Measurements from ENCODE around the gene SOHLH1.

SOHLH1 gene

GRCh38 chr9:135662758-135663450 lies 36.4 kb downstream of the SOHLH1 start, which contains the start of gene LCN9:
LCN9 (plus strand) TSS chr9:135663309; CDS start chr9:135663322, 13 bp downstream.
- no peak for DNase-seq (ENCODE audit: extremely low spot score)
- ChIA-PET CTCF (no interaction called here), POLR2A (no interaction called here)
- no peak for TF ChIP-seq HDGF (IDR thresholded peaks at IDR 0.05; ENCODE audit: borderline replicate concordance)
- TF ChIP-seq, protein P1, sequence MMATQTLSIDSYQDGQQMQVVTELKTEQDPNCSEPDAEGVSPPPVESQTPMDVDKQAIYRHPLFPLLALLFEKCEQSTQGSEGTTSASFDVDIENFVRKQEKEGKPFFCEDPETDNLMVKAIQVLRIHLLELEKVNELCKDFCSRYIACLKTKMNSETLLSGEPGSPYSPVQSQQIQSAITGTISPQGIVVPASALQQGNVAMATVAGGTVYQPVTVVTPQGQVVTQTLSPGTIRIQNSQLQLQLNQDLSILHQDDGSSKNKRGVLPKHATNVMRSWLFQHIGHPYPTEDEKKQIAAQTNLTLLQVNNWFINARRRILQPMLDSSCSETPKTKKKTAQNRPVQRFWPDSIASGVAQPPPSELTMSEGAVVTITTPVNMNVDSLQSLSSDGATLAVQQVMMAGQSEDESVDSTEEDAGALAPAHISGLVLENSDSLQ (IDR thresholded peaks at IDR 0.05) = no peak

GRCh38 chr9:135661816-135662560 lies 37.3 kb downstream of the SOHLH1 start:
- POLR2A ChIA-PET = no interaction called here
- TF ChIP-seq TARDBP (IDR thresholded peaks at IDR 0.05) (no peak), ELF4 (IDR thresholded peaks at IDR 0.05) (no peak), FOXA1 (IDR thresholded peaks at IDR 0.05) (no peak), ARNT (IDR thresholded peaks at IDR 0.05) (no peak), HDGF (IDR thresholded peaks at IDR 0.05; ENCODE audit: borderline replicate concordance) (no peak), FOXM1 (IDR thresholded peaks at IDR 0.05; ENCODE audit: borderline replicate concordance) (no peak), FOXK2 (IDR thresholded peaks at IDR 0.05) (no peak), BHLHE40 (IDR thresholded peaks at IDR 0.05; ENCODE audit: borderline replicate concordance) (no peak), SP1 (IDR thresholded peaks at IDR 0.05) (no peak), L3MBTL2 (conservative IDR thresholded peaks at IDR 0.05) (no peak), LEF1 (IDR thresholded peaks at IDR 0.05; ENCODE audit: borderline replicate concordance) (no peak), CTBP1 (IDR thresholded peaks at IDR 0.05; ENCODE audit: borderline replicate concordance) (no peak), SUZ12 (IDR thresholded peaks at IDR 0.05) (no peak), ZNF384 (IDR thresholded peaks at IDR 0.05) (no peak)
- TF ChIP-seq, protein P1 (IDR thresholded peaks at IDR 0.05) = no peak
- CTCF ChIA-PET = no interaction called here
- DNase-seq (ENCODE audit: extremely low spot score) = no peak

GRCh38 chr9:135660407-135660806 lies 38.9 kb downstream of the SOHLH1 start:
- ChIA-PET POLR2A (no interaction called here), CTCF (no interaction called here)
- TF ChIP-seq FOXA1 (IDR thresholded peaks at IDR 0.05) = no peak
- TF ChIP-seq FOXM1 (IDR thresholded peaks at IDR 0.05; ENCODE audit: borderline replicate concordance) = no peak
- TF ChIP-seq CTBP1 (IDR thresholded peaks at IDR 0.05; ENCODE audit: borderline replicate concordance) = no peak
- no peak for TF ChIP-seq NFRKB (IDR thresholded peaks at IDR 0.05)
- DNase-seq (ENCODE audit: extremely low spot score) = no peak

DNA sequence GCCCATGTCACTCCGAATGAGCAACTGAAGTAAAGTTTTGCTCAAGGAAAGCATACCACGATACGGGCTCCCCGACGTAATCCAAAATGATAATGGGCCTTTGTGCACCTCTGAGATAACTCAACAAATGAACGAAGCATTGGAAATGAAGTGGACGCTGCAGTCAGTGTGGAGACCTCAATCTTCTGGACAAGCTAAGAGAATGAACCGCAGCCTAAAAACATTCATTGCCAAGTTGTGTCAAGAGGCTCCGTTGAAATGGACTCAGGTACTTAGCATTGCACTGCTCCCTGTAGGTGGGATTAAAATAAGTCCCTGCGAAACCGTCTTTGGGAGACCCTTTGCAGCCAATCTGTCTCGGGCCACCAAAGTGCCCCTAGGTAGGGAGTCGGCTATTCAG lies 40.0 kb downstream of the SOHLH1 start:
- no peak for DNase-seq (ENCODE audit: extremely low spot score)
- TF ChIP-seq FOXK2 (IDR thresholded peaks at IDR 0.05) (no peak), FOXA1 (IDR thresholded peaks at IDR 0.05) (no peak), ARNT (IDR thresholded peaks at IDR 0.05) (no peak)
- CTCF ChIA-PET = no interaction called here
- POLR2A ChIA-PET = no interaction called here

DNA sequence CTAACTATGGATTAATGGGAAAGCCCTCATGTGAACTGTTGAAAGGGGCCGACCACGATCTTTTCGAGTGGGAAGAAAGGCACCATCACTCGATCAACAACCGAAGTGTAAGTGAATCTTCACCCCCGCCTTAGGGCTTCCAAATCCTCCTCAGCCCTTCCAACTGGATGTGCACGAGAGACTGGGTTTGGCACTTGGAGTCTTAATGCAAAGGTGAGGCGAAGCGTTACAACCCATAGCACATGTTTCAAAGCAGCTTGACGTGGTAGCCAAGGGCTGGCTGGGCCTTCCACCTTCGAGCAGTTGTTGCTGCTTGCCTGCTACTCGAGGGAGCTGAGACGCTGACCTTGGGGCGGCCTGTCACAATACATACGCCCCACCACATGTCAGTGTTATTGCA lies 41.9 kb downstream of the SOHLH1 start:
- TF ChIP-seq SUZ12 (IDR thresholded peaks at IDR 0.05) (no peak), SP1 (IDR thresholded peaks at IDR 0.05) (no peak), ZNF384 (IDR thresholded peaks at IDR 0.05) (no peak), BHLHE40 (IDR thresholded peaks at IDR 0.05; ENCODE audit: borderline replicate concordance) (no peak), ELF4 (IDR thresholded peaks at IDR 0.05) (no peak), NFRKB (IDR thresholded peaks at IDR 0.05) (no peak), FOXM1 (IDR thresholded peaks at IDR 0.05; ENCODE audit: borderline replicate concordance) (no peak), ARNT (IDR thresholded peaks at IDR 0.05) (no peak), CTBP1 (IDR thresholded peaks at IDR 0.05; ENCODE audit: borderline replicate concordance) (no peak), L3MBTL2 (conservative IDR thresholded peaks at IDR 0.05) (no peak), FOXA1 (IDR thresholded peaks at IDR 0.05) (no peak), TARDBP (IDR thresholded peaks at IDR 0.05) (no peak)
- TF ChIP-seq, protein P1 (IDR thresholded peaks at IDR 0.05) = no peak
- CTCF ChIA-PET = no interaction called here
- DNase-seq (ENCODE audit: extremely low spot score) = no peak
- POLR2A ChIA-PET = no interaction called here

GRCh38 chr9:135655317-135655716 lies 44.0 kb downstream of the SOHLH1 start:
- ChIA-PET CTCF (no interaction called here), POLR2A (no interaction called here)
- no peak for DNase-seq (ENCODE audit: extremely low spot score)
- TF ChIP-seq NFRKB (IDR thresholded peaks at IDR 0.05) (no peak), TARDBP (IDR thresholded peaks at IDR 0.05) (no peak), SP1 (IDR thresholded peaks at IDR 0.05) (no peak), FOXM1 (IDR thresholded peaks at IDR 0.05; ENCODE audit: borderline replicate concordance) (no peak), FOXA1 (IDR thresholded peaks at IDR 0.05) (no peak), BHLHE40 (IDR thresholded peaks at IDR 0.05; ENCODE audit: borderline replicate concordance) (no peak), ELF4 (IDR thresholded peaks at IDR 0.05) (no peak), ZNF384 (IDR thresholded peaks at IDR 0.05) (no peak), HDGF (IDR thresholded peaks at IDR 0.05; ENCODE audit: borderline replicate concordance) (no peak), LEF1 (IDR thresholded peaks at IDR 0.05; ENCODE audit: borderline replicate concordance) (no peak), L3MBTL2 (conservative IDR thresholded peaks at IDR 0.05) (no peak), ARNT (IDR thresholded peaks at IDR 0.05) (no peak), CTBP1 (IDR thresholded peaks at IDR 0.05; ENCODE audit: borderline replicate concordance) (no peak), FOXK2 (IDR thresholded peaks at IDR 0.05) (no peak), SUZ12 (IDR thresholded peaks at IDR 0.05) (no peak)
- TF ChIP-seq, protein P1 (IDR thresholded peaks at IDR 0.05) = no peak

All from HEK293T (cell line).